NCI-H1105 treated with DMSO at 0.1 percent for 48 hours (cell line): ENCODE measurements around the gene PCSK2.

Source experiments
- DNase-seq: peaks from one replicate; lab custom pipeline; 2025; lab: John Stamatoyannopoulos, UW

The PCSK2 gene

GRCh38 chr20:17504898-17505635 is 278.2 kb downstream of the PCSK2 start:
- peak; percentile 51 for DNase-seq

- DNase-seq = no peak
Observed at GRCh38 chr20:17505636-17506517, 279.0 kb downstream of the PCSK2 start.

DNA sequence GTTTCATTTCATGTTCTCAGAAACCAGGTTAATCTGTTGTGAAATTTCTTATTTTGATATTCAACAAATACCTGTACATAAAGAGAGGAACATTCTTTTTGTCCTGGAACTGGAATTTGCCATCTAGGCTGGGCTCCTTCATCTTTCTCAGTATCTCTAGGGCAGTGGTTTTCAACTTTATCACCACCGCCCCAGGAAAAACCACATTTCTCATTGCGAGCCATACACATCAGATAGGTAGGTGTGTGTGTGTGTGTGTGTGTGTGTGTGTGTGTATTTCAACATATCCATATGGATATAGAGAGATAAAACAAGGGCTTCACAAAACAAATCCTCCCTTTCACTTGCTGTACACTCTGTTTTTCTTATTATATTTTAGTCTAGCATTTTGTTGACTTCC is 280.2 kb downstream of the PCSK2 start:
- DNase-seq = no peak

DNA sequence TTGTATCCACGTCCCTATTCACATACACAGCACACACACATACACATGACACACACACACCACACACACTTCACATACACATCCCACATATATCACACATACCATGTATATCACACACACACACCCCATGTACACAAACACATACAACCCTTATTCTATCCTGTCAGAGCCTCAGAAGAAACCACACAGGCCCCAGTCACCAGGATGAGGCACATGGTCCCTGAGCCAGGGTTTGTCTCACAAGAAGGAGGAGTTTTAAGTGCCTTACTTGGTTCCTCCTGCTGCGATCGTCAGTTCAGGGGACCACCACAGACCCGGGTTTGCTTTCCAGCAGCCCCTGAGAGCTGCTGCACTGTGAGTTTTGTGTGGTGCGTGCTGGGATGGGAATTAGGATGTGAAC is 280.7 kb downstream of the PCSK2 start:
- DNase-seq = no peak

DNA sequence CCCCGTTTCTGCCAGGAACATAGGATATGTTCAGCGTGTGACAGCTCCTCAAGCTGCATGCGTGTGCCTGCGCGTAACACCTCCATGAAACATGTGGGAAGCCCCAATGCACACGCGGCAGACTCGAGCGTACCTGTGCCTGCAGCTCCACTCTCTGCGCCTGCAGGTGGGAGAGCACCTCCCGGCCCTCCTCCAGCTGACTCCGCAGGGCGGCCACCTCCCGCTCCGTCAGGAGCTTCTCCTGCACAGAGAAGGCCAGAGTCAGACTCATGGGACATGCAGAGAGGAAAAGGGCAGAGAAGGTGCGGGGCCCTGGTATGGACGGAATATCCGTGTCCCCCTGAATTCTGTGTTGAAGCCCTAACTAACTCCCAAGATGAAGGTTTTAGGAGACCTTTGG is 281.9 kb downstream of the PCSK2 start:
- no peak for DNase-seq

GRCh38 chr20:17510548-17510947 is 283.7 kb downstream of the PCSK2 start:
- DNase-seq = no peak

DNA sequence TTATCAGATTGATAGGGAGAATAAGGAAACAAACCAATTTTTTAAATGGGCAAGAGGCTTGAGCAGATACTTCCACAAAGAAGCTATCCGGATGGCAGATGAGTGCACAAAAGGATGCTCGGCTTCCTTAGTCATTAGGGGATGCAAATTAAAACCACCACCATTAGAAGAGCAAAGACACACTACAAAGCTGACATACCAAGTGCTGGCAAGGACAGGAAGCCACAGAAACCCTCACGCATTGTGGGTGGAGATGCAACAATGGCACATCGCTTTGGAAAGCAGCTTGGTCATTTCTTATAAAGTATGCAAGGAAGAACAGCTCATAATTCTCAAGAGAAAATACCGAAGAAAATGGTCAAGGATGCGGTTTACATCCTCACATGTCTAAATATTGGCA is 284.6 kb downstream of the PCSK2 start:
- no peak for DNase-seq

DNA sequence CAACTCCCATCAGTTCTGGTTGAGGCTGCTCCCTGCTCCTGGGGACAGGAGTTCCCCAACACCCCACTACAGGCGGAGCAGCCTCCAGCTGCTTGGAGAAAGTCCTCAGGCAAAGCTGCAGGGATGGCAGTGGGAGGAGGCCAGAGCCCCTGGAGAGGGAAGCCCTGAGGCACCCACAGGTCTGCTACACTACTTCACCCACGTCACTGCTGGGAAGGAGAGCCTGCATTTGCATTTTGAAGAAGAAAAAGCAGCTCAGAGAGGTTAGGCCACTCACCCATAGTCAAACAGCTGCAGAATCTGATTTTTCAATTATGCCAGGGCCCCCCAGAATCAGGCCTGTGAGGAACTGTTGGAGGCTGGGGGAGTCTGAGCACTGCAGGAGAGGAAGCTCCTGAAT is 287.1 kb downstream of the PCSK2 start:
- no peak for DNase-seq

GRCh38 chr20:17515053-17515452 is 288.2 kb downstream of the PCSK2 start:
- no peak for DNase-seq

DNA sequence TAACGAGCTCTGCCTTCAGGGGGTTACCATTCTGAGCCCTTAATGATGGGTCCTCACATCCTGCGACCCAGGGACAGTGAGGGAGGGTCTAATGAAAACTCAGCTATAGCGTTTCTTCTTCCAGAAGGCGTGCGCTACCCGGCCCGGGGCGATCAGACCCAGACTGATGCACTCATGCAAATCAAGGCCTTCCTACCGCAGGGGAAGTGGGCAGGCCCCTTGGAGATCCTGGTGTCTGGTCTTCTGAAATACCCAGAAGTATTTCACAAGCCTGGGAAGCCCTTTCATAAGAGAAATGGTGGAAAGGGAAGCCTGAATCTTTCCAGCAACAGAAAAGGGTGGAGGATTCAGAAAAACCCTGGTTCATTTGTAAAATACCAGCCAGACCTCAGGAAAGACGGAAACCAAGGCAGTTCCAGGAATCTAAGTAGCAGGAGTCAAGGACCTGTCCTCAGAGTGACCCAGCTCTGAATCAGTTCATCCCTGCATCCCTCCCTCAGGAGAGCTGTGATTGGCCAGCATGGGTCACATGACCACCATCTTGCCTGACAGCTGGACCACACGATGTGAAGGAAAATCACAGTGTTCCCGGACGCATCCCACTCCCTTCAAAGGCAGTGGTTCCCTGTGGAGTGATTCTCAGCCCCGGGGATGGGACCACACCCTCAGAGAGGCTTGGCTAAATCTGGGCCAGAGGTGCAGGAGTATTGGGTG is 291.7 kb downstream of the PCSK2 start:
- no peak for DNase-seq

DNA sequence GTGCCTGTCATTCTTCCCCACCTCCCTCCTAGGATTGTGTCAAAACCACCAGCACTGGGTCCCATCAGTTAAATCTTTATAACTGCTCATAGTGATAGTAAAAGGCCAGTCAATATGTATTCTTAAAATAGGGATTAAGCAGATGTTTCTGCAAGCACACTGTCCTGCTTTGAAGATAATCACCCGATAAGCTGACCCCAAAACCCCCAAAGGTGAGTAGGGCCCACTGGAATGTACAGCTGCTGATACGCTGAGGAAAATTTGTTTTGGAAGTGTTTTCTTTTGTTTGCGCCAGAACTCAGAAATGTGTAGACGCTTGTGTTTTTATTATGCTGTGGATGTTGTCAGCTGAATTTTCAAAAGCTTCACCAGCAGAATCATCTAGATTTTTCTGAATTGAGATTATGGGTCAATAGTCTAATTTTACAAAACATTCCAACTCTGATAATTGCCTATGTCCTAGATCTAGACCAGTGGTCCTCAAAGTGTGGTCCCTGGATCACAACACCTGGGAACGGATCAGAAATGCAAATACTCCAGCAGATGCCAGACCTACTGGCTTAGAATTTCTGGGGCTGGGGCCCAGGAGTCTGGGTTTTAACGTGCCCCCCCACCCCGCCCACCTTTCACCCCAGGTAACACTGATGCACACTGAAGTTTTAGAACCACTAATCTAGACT is 292.9 kb downstream of the PCSK2 start:
- no peak for DNase-seq

DNA sequence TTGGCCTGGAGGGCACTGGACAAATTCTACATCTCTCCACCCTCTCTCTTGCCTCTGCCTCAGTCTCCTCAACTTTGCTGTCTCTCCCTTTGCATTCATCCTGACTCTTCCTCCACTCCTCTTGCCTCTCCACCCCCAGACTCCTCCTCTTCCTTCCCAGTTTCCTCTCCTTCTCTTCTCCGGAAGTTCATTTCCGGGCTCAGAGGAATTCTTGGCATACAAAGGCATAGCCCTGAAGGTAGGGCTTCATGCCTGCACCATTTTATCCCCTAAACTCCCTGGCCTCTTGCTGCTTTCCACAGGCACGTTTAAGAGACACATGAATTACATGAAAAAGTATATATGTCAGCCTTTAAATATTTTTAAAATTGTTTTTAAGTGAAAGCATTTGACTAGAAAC is 293.7 kb downstream of the PCSK2 start:
- no peak for DNase-seq

DNA sequence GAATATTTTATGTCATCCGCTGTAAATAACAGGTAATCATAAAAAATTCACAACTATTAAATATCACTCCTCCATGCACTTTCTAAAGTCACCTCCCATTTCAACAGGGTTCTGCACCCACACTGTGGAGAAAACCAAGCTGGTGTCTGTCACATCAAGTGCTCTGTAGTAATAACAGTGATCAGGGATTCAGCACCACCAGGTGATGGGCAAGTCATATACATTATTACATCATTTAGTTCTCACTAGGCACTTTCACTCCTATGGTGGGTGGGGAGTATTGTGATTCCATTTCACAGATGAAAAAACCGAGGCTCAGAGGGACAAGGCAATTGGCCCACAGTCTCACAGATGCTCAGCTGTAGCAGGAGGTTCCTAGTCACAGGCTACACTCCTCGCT is 295.7 kb downstream of the PCSK2 start:
- DNase-seq = no peak

GRCh38 chr20:17523326-17523725 is 296.5 kb downstream of the PCSK2 start:
- no peak for DNase-seq

- DNase-seq = no peak
Observed at GRCh38 chr20:17524560-17524959, 297.7 kb downstream of the PCSK2 start.

DNA sequence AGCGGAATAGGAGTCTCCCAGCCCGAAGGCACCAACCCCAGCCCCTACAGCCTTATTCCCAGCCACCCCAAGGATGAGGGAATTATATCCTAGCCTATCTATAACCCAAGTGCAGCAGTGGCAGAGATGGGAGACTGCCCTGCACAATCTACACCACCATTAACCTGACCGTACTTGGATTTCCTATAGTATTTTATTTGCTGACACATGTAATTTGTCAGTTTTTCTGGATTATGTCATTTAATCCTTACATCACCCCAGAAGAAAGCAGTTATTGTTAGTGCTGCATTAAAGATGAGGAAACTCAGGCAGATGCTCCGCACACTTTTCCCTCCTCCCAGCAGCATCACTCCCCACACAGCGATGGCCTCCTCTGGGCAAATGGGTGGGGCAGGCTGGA is 298.3 kb downstream of the PCSK2 start:
- no peak for DNase-seq

DNA sequence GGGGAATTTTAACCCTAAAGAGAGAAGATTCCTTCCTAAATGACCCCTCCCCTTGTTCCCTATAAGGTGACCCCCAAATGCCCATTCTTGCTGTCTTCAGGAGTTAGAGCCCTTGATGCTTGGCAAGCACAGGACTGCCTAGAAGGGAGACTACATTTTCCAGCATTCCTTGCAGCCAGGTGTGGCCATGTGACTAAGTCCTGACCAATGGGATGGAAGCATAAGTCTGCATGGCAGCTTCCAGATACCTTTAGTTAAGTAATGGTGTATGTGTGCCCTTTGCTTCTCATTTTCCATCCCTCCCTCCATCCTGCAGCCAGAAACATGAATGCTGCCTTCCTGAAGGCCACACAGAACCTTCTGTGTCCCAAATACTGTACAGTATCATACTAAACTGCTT is 298.8 kb downstream of the PCSK2 start:
- DNase-seq = peak; percentile 54

DNA sequence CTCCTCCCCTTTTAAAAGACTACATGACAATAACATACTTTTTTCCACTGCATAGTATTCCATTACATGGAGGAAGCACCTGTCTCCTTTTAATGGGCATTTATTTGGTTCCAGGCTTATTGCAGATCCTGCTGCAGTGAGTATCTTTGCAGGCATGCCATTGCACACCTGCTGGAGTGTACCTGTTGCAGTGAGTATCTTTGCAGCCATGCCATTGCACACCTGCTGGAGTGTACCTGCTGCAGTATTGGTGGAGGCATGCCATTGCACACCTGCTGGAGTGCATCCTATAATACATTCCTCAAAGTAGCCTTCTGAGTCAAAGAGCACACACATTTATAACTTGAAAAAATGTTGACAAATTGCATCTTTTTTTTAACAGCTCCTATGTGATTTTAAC is 302.7 kb downstream of the PCSK2 start:
- no peak for DNase-seq

- DNase-seq = no peak
Observed at GRCh38 chr20:17530153-17530552, 303.3 kb downstream of the PCSK2 start.

DNA sequence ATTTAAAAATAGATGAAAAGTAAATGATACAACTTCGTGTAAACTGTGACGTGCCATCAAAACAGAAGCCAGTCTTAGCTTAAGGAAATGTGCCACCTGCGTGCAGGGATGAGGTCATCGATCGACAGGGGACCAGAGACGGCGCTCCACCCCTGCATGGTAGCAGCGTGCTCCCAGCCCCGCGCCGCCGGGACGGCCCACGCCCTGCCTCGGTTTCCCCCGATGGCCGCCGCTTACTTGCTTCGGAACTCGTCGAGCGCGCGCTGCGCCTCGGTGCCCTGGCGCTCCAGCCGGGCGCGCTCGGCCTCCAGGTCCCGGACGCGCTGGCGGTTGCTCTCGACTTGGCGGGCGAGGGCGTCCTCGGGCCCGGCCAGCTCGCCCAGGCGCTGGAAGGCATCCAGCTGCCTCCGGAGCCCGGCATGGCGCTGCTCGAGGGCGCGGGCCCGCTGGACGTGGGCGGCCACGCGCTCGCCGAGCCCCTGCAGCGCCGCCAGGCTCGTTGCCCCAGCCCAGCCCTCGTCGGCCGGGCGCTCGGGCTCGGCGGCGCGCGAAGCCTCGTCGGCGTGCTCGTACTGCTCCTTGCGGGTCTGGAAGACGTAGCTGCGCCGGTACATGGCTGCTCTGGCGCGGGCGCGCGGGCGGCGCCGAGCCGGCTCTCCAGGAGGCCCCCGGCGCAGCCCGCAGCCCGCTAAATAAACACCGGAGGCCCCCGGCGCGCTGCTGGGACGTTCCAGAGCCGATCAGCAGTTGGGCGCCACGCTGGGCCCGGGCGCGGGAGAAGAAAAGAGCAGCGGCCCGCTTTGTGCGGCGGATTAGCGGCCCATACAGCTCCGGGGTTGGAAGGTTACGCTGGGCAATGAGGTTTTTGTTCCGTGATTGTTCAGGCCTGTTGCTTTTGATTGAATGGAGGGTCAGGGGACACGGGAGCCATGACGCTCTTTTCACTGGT is 304.1 kb downstream of the PCSK2 start, which contains the start of gene BFSP1:
BFSP1 (minus strand) TSS at position 664 of the 949 bp plus-strand sequence; CDS start at position 614, 50 bp downstream.
- peak; percentile 83 for DNase-seq

DNA sequence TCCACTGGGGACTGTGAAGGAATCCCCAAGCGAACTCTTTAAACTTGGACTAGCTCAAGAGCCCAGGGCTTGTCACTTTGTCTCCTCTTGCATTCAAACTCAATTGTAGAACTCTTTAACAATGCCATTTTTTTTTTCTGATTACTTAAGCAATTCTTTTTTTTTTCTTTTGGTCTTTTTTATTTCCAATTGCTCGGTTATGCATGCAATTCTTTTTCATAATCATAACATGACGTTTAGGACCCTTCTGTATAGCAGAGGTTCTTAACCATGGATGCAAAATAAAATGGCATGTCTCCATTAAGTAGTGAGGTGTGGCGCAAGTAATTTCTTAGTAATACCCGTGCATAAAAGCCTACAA is 304.8 kb downstream of the PCSK2 start:
- no peak for DNase-seq
